HCT116 (cell line): ENCODE results near the gene C1orf116.

ENCODE experiments used
- CEBPB ChIP-seq: IDR thresholded peaks from 2 replicates; pipeline ENCODE4 v1.6.1; 2012; ENCODE audit warnings: low read depth
- CTCF ChIP-seq, 3 experiments: fragments of 200-600 bp in 1 of 3; sonication (generic) in 1 of 3; IDR thresholded peaks in 2 of 3; conservative IDR thresholded peaks in 1 of 3; 2 replicates each; pipeline ENCODE4 v1.5.1; 2012 to 2017; ENCODE audit warnings: low read depth in 2 of 3, low read length in 2 of 3, antibody characterized with exemption in 1 of 3, borderline replicate concordance in 1 of 3, control low read depth in 1 of 3, mild to moderate bottlenecking in 1 of 3, mixed read lengths in 1 of 3, mixed run types in 1 of 3, moderate library complexity in 1 of 3; ENCODE audit not compliant: insufficient read depth in 1 of 3
- EGR1 ChIP-seq: IDR thresholded peaks from 2 replicates; pipeline ENCODE4 v1.6.1; 2012; ENCODE audit warnings: low read depth
- EZH2 ChIP-seq: fragments of 200-600 bp; sonication (generic); IDR thresholded peaks from 2 replicates; pipeline ENCODE4 v1.6.1; 2017; ENCODE audit warnings: antibody characterized with exemption, mixed run types
- JUND ChIP-seq: IDR thresholded peaks from 2 replicates; pipeline ENCODE4 v1.6.1; 2012
- POLR2A ChIP-seq: IDR thresholded peaks from 2 replicates; pipeline ENCODE4 v1.7.0; 2011; ENCODE audit warnings: borderline replicate concordance; ENCODE audit not compliant: insufficient read depth, insufficient read length; ENCODE audit errors: extremely low read depth
- POLR2AphosphoS5 ChIP-seq: IDR thresholded peaks from 2 replicates; pipeline ENCODE4 v1.6.1; 2011; ENCODE audit warnings: mild to moderate bottlenecking, low read depth, low read length, moderate library complexity
- SP1 ChIP-seq: IDR thresholded peaks from 2 replicates; pipeline ENCODE4 v1.6.1; 2012; ENCODE audit warnings: low read depth
- SRF ChIP-seq: IDR thresholded peaks from 2 replicates; pipeline ENCODE4 v1.6.1; 2012; ENCODE audit warnings: low read depth
- YY1 ChIP-seq: IDR thresholded peaks from 2 replicates; pipeline ENCODE4 v1.6.1; 2011; ENCODE audit warnings: low read length, low read depth, moderate library complexity, mild to moderate bottlenecking; ENCODE audit not compliant: insufficient replicate concordance; ENCODE audit errors: extremely low read depth
- ZNF274 ChIP-seq: fragments of 200-500 bp; sonication (Bioruptor generic); IDR thresholded peaks from 2 replicates; pipeline ENCODE4 v1.6.1; 2014; ENCODE audit warnings: mild to moderate bottlenecking, low read depth, low read length, inconsistent platforms

DNA sequence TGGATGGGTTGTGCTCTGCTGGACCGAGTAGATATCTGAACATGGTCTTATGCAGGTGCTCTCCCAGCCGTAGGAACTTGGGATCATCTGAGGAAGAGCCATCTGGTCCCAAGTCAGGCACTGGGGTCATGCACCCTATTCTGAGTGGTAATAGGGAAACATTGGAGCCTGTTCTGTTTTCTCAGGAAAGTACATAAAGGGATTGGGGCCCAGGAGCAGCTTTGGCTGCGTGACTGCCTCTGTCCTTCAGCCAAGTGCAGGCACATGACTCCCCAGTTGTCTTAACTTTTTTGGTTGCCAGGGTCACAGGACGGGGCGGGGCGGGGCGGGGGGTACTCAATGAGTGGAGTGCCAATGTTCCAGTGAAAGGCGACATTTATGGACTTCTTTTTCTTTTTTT lies 32.0 kb upstream of the C1orf116 start:
- TF ChIP-seq CTCF (IDR thresholded peaks at IDR 0.05 in 2 of 3, conservative IDR thresholded peaks at IDR 0.05 in 1 of 3; ENCODE audit: borderline replicate concordance in 1 of 3, insufficient read depth in 1 of 3, low read depth in 2 of 3, low read length in 2 of 3) (no peak), POLR2A (no peak), SRF (no peak), EZH2 (no peak), YY1 (no peak), CEBPB (no peak), SP1 (no peak), POLR2AphosphoS5 (no peak), ZNF274 (no peak), JUND (no peak), EGR1 (no peak)
